Activated CD4-positive, alpha-beta T cell treated with anti-CD3 and anti-CD28 coated beads, Interleukin-2, Interleukin-6, amounts not matched to agents 100 ng/mL and 50 ng/mL, durations not matched to agents 16 hours and 8 hours (primary cell): ENCODE measurements around the gene ZNF628.
A peak's percentile ranks its signal among the peaks of the same experiment; 100 is the strongest.

Experiments
- DNase-seq: peaks from one replicate; pipeline ENCODE4 v3.0.0-alpha.2; 2020

ZNF628 gene

DNA sequence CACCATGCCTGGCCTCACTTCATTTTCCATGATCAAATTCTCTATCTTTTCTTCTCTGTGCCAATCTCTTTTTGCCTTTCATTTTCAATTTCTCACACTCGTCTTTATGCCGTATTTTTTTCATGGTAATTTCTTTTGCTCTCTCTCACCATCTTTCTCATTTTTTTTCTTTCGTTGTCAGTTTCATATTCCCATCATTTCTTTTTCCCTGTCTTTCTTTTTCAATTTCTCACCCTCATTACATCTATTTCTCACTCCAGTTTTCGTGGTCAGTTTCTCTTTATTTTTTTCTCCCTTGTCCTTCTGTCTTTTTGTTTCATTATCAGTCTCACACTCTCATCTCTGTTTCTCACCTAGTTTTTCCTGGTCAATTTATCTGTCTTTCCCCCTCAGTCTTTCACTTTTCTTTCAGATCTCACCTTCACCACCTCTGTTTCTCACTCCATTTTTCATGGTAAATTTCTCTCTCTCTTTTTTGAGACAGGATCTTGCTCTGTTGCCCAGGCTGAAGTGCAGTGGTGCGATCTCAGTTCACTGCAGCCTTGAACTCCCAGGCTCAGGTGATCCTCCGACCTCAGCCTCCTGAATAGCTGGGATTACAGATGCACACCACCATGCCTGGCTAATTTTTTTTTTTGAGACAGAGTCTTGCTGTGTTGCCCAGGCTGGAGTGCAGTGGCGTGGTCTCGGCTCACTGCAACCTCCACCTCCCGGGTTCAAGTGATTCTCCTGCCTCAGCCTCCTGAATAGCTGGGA is 26.0 kb downstream of the ZNF628 start:
- DNase-seq = no peak

DNA sequence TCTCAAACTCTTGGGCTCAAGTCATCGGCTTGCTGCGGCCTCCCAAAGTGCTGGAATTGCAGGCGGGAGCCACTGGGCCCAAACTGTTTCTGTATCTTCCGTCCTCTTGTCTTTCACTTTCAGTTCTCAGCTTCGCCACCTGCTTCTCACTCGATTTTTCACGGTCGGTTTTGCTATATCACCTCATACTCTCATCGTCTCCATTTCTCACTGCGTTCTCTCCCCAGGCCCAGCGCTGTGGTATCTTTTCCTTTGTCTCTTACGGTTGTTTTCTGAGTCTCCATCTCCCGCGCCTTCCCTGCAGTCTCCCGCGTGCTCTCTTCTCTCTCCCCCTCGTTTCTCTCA is 26.7 kb downstream of the ZNF628 start:
- no peak for DNase-seq

DNA sequence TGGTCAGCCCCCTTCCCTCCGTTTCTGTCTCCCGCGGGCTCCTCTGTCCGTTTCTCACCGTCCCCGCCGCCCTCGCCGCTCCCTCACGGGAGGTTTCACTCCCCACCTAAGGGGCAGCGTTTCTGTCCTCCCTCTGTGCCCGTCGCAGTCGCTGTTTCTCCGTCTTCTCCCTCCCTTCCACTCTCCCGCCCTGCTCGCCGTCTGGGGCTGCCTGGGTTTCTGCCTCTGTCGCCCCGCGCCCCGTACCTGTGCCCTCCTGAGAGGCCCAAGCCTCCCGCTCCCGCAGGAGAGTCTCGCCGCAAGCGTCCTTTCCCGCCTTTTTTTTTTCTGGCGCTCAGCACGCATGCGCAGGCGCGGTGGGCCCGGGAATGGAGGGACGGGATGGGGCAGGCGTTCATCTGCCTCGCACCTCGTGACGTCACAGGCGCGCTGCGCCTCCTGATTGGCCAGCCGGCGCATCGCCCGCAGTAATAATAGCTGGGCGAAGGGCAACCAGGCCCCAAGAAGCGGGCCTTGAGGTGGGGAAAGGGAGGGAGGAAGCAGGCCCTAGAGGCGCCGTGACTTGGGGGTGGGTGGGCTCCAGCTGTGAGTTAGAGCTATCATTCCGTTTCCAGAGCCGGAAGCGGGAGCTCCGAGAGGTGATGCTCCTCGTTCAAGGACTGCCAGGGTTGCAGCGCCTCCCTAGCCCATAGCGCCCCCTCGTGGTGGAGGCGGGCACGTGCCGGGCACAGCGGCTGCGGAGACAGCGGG is 27.3 kb downstream of the ZNF628 start:
- DNase-seq = peak; percentile 96

DNA sequence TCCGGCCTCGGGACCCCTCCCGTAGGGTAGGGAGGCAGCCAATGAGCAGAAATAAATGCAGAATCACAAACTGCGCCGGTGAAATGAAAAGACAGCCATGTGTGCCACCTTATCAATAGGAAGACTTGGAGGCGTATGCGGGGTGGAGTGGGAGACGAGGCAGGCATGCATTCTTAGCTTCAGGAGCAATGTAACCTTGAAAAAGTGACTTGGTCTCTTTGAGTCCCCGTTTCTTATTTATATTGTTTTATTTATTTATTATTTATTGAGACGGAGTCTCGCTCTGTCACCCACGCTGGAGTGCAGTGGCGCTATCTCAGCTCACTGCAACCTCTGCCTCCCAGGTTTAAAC is 27.8 kb downstream of the ZNF628 start:
- no peak for DNase-seq

DNA sequence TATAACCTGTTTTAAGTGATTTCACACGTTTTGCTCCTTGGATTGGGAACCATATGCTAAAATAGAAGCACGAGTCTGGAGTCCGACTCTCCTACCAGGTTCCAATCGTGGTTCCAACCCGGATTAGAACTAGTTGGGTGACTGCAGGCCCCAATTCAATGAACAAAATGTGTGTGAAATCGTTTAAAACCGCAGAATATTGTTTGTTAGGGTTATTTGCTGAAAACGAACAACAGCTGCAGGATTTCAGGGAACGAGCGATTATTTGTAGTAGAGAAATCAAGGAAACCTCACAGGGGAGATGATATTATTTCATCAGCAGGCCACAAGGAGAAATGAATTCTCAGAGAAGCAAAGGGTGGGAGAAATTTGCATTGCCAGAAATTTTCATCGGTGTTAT is 28.6 kb downstream of the ZNF628 start:
- no peak for DNase-seq

DNA sequence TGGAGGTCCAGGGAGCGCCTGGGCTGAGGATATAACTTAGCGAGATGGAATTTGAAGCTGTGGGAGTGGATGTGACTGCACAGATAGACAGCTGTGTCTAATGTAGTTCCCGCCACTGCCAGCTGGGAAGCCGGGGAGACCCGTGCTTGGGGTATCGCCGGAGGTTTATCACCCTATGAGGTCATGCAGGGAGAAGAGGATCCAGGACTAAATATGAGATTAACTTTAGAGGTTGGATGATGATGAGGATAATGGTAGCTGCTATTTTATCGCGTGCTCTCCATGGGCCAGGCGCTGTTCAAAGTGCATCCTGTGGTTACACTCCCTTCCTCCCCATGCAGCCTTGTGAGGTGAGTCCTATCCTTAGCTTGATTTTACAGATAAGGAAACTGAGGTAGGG is 31.7 kb downstream of the ZNF628 start:
- no peak for DNase-seq

DNA sequence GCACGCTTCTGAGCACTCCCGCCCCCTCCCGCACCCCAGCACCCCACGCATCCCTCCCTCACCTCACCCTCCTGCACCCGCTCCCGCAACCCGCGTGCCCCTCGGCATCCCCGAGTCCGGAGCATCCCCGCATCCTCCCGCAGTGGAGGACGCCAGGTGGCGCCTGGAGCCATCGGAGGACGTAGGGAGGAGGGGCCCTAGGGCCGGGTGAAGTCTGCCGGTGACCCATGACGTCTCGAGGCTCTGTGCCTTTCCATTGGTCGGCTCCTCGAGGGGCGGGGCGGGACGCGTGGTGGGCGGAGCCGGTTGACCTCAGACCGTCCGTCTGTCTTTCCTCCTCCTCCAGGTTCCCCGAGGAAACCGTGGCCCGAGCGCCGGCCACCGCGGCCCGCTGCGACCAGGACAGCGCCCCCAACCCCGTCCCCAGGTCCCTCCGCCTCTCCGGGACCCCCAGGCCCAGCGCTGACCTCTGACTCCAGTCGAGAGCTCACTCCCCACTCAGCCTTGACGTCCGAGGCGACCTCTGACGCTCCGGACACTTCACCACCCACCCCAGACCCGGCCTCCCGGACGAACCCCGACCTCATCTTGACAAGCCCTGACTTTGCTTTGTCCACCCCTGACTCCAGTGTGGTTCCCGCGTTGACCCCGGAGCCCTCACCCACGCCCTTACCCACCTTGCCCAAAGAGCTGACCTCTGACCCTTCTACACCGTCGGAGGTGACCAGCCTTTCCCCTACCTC is 40.6 kb downstream of the ZNF628 start:
- DNase-seq = peak; percentile 95

DNA sequence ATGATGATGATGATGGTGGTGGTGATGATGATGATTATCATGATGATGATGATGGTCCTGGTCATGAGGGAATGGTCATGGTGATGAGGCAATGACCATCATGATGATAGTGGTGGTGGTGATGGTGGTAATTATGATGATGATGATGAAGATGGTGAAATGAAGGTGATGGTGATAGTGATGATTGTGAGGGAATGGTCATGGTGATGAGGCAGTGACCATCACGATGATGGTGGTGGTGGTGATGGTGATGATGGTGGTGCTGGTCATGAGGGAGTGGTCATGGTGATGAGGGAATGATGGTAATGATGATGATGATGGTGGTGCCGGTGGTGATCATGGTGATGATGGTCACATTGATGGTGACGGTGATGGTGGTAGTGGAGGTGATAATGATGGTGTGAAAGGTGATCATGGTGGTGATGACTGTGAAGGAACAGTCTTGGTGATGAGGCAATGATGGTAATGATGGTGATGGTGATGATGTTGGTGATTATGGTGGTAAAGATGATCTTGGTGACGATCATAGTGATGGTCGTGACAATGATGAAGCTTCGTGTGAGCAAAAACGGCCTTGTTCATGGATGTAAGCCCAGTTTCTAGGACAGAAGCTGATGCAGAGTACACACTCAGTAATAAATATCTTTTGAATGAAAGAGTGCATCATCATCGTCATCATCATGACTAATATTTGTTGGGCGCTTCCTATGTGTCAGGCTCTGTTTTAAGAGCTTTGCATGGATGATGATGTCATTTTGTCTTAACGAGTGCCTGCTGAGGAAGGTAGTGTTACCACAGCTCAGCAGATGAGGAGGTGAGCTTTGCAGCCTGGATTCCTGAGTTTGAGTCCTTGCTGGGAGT is 43.3 kb downstream of the ZNF628 start:
- DNase-seq = no peak

DNA sequence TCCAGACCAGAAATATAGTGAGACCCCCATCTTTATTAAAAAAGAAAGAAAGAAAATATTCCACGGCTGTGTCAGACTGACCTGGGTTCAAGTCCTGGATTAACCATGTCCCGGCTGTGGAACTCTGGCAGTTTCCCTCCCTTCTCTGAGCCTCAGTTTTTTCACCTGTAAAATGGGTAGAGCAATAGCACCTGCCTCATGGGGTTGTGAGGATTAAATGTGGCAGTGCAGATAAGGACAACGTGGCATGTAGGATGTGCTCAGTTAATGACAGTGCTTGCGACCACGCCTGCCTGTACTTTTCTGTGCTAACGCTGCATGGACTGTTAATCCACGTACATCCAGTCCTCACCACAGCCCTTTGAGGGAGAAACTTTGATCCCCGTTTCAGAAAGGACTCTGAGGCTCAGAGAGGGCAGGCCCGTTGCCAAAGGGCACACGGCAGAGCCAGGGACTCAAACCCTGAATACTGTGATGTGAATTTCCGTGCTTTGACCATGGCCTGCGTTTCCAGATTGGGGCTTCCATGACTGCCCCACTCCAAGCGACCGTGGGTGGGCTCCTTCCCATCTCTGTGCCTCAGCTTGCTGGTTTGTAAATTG is 44.4 kb downstream of the ZNF628 start:
- DNase-seq = no peak

DNA sequence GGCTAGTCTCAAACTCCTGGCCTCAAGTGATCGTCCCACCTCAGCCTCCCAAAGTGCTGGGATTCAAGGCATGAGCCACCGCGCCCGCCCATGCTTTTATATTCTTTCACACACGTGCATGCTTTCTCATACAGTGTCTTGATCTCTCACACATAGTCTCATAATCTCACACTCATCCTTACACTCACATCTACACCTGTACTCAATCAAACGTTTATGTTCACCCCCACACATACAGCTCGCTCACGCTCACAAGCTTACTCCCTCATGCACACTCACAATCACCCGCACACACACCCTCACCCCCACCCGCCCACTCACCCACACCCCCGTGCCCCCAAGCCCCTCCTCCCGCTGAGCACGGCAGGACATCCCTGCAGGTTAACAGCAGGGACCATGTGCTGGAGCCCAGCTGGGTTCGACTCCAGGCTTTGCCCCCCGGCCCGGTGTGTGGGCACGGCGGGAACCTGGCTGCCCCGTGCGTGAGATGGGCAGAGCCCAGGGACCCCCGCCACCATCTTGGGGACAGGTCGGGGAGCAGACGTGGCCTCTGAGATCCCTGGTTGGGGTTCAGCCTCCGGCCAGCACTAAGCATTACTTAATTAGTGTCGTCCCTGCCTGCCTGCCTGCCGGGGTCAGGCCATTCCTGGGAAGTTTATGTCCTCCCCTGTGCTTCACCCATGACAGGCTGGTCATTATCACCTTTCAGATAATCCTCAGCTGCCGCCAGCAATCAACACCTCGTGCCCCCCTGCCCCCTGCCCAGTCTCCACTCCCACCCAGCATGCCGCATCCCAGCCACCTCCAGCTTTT is 49.1 kb downstream of the ZNF628 start:
- no peak for DNase-seq

DNA sequence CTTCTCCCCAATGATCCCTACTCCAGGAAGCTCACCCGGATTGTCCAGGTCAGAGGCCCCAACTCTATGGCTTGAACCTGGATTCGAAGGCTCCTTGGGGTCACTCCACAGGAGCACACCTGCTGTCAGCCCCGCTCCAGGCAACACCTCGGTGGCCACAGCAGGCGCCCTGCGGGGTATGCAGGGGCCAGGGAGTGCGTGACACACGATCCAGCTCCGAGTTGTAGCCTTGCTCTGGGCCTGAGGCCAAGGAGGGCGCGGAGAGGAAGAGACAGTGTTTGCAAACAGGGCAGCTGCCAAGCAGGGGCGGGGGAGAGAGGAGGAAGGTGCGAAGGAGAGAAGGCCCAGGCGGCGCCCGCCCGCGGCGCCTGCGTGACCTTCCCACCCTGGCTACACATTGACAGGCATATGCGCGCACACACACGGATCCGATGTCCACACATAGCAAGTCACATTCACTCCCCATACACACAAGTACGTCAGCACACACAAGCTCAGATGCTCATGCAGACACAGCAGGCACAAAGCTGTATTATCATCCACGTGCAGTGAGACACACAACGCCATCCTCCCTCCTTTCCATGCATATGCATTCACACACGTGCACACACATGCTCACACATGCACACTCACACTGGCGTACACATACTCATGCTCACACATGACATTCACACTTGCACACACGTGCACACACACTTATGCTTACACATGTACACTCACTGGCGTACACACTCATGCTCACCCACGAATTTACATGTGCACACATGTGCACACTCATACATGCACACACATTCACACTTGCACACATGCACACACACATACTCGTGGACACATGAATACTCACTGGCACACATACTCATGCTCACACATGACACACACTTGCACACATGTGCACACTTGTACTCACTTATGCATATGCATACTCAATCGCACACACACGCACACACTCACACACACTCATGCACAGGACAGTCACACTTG is 50.1 kb downstream of the ZNF628 start:
- no peak for DNase-seq

DNA sequence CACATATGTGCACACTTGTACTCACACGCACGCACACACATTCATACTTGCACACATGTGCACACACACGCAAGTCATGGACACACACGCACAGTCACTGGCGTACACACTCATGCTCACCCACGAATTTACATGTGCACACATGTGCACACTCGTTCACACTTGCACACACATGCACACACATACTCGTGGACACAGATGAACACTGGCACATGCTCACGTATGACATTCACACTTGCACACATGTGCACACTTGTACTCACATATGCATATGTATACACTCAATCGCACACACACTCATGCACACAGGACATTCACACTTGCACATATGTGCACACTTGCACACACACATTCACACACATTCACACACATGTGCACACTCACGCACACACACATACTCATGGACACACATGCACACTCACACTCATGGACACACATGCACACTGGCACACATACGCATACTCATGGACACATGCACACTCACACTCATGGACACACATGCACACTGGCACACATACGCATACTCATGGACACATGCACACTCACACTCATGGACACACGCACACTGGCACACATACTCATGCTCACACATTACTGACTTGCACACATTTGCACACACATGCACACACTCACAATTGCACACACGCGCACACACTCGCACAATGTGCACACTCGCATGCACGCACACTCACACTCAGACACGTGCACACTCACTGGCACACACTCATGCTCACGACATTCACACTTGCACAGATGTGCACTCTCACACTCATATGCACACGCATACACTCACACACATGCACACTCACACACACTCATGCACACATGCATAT is 51.0 kb downstream of the ZNF628 start:
- no peak for DNase-seq

DNA sequence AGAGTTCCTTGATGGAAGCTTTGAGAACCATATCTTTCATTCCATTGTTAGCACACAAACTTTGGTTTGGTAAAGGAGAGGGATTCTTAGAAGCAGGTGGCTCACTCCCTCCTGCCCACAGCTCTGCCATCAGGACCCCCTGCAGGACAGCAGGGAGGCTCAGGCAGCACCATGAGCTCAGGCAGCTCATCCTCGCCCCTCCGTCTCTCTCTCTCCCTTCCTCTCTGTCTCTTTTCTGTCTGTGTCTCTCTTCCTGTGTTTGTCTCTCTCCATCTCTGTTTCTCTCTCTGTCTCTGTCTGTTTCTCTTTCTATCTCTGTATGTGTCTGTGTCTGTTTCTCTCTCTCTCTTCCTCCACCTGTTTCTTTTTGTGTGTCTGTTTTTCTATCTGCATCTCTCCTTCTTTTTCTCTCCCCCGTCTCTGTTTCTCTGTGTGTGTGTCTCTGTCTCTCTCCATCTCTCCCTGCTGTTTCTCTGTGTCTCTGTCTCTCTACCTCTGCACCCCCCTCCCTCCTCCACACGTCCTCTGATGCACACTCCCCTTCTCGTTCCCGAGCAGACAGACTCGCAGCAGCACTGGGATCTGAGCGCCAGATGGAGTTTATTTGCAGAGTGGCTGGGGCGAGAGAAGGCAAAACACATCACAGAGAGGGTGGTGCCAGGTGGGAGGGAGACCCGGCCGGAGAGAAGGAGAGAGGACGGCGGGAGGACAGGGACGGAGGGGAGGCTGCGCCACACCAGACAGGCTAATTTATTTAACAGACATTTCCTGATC is 51.8 kb downstream of the ZNF628 start:
- no peak for DNase-seq

DNA sequence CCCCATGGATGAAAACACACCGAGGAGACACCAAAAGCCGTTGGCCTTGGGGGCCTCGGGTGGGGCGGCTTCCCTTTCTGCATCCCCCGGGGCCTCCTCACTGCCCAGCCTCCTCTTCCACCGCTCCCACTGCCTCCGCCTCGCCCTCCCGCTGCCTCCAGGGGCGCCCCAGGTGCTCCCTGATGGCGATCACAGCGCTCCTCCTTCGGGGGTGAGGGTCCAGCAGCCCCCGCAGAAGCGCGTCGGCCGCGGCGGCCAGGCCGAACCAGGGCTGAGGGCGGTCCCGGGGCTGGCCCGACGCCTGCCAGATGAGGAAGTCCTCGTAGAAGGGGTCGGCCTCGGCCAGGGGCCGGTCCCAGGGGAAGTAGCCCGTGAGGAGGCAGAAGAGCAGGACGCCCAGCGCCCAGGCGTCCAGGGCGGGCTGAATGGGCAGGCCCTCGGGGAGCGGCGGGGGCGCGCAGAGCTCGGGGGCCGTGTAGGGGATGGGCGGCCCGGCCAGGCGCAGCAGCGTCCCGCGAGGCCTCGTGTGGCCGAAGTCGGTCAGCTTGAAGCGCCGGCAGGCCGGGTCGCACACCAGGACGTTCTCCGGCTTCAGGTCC is 53.3 kb downstream of the ZNF628 start:
- DNase-seq = no peak

DNA sequence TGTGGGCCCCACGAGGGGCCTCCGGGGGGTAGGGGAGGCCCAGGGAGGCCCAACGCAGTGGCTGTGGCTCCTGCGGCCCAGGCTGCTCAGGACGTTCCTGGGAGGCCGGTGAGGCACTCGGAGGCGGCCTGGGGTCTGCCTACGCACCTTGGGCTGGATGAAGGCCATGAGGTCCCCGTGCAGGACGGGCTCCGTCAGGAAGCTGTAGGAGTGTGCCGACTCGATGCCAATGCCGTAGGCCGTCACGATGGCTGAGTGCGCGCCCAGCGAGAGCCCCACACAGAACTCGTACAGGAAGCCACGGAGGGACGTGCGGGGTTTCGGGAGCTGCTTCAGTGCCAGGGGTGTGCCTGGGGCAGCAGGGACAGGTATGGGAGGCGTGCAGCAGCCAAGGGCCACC is 54.6 kb downstream of the ZNF628 start:
- DNase-seq = no peak
